ENCODE measurements around the gene HRCT1. TPM values are rescaled to one million over a fixed set of nuclear protein-coding genes. Genes with fewer than 3 reads are reported as not detected.

Gene HRCT1
- total RNA-seq, 1 experiment from 2014 or later = not detected

DNA sequence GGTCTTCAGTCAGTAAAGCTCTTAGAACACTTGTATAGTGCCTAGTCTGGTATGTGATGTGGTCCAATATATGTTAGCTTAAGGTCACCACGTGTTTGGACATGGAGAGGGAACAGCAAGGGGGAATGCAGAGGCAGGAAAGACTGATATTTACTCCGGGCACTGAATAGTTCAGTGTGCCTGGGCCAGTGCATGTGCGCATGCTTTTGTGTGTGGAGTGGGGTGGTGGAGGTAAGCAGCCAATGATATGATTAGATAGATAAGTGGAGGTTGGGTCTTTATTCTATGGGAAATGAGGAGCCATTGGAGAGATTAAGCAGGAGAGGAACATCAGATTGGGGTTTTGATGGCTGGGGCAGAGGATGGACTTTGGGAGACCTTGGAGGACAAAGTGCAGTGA is 49.8 kb upstream of the HRCT1 start:
- no peak overlapping the region for H2AK5ac ChIP-seq (ENCODE audit: insufficient read length, low read length)
- H3K36me3 Mint-ChIP-seq (ENCODE audit: insufficient read depth in 1 of 3, low read depth in 3 of 3) = no peaks in the 10 kb centered on the region
- no peak overlapping the region for H2BK15ac ChIP-seq (ENCODE audit: low read depth, low read length)
- H3K9me3 ChIP-seq (ENCODE audit: control insufficient read depth, low read depth, low read length) = no peaks in the 10 kb centered on the region
- H4K20me1 ChIP-seq (ENCODE audit: control insufficient read depth, insufficient read depth, insufficient read length) = no peaks in the 10 kb centered on the region
- no peak overlapping the region for H4K8ac ChIP-seq (replicated peaks; ENCODE audit: insufficient read length, low read depth, low read length)
- no peaks in the 10 kb centered on the region for H3K27me3 ChIP-seq (ENCODE audit: insufficient read depth, low read length)
- no peaks in the 10 kb centered on the region for H3K79me2 ChIP-seq (ENCODE audit: insufficient read depth, low read length)
- H3K23ac ChIP-seq (ENCODE audit: insufficient read length, low read depth, low read length) = no peak overlapping the region
- no peaks in the 10 kb centered on the region for H3K23me2 ChIP-seq (ENCODE audit: insufficient read length, low read depth, low read length, poor library complexity, severe bottlenecking)
- DNase-seq = no peak
- H3K4ac ChIP-seq (ENCODE audit: low read depth, low read length) = no peak overlapping the region
- H2BK20ac ChIP-seq (ENCODE audit: low read depth, low read length, poor library complexity, severe bottlenecking) = no peak overlapping the region
- no peak overlapping the region for H4K5ac ChIP-seq (ENCODE audit: insufficient read length, low read depth, low read length)
- H3K9ac ChIP-seq (ENCODE audit: extremely low read depth, insufficient read length, low read length) = no peak overlapping the region
- peaks cover 28% of the 10 kb centered on the region for H3K27me3 Mint-ChIP-seq (ENCODE audit: low read depth)
- H3K9me3 Mint-ChIP-seq = no peaks in the 10 kb centered on the region
- H3K79me1 ChIP-seq (ENCODE audit: insufficient read depth, low read depth, low read length, poor library complexity, severe bottlenecking) = no peaks in the 10 kb centered on the region
- TF ChIP-seq, protein P1, sequence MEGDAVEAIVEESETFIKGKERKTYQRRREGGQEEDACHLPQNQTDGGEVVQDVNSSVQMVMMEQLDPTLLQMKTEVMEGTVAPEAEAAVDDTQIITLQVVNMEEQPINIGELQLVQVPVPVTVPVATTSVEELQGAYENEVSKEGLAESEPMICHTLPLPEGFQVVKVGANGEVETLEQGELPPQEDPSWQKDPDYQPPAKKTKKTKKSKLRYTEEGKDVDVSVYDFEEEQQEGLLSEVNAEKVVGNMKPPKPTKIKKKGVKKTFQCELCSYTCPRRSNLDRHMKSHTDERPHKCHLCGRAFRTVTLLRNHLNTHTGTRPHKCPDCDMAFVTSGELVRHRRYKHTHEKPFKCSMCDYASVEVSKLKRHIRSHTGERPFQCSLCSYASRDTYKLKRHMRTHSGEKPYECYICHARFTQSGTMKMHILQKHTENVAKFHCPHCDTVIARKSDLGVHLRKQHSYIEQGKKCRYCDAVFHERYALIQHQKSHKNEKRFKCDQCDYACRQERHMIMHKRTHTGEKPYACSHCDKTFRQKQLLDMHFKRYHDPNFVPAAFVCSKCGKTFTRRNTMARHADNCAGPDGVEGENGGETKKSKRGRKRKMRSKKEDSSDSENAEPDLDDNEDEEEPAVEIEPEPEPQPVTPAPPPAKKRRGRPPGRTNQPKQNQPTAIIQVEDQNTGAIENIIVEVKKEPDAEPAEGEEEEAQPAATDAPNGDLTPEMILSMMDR (conservative IDR thresholded peaks at IDR 0.05) = no peak
- peaks cover 3 to 4% of the 10 kb centered on the region in 2 experiments for H3K4me1 Mint-ChIP-seq
- H3K27ac ChIP-seq (ENCODE audit: insufficient read length, low read depth, low read length) = no peak overlapping the region
- no CpG with 5 or more reads among the region's 3 CpGs for WGBS (ENCODE audit: extremely low coverage, insufficient read length, low lambda C conversion rate)
- H3K18ac ChIP-seq (ENCODE audit: insufficient read length, low read depth, low read length) = no peak overlapping the region
- no peak overlapping the region for H3K4me3 Mint-ChIP-seq
- H2BK12ac ChIP-seq (ENCODE audit: insufficient read length, low read depth, low read length) = no peak overlapping the region
- no peak overlapping the region for H3K56ac ChIP-seq (ENCODE audit: insufficient read length, low read depth, low read length)
- H3K27ac Mint-ChIP-seq = no peak overlapping the region
- H4K91ac ChIP-seq (ENCODE audit: insufficient read length, low read depth, low read length) = no peak overlapping the region
- H3K4me1 ChIP-seq (ENCODE audit: insufficient read depth, low read length) = no peaks in the 10 kb centered on the region
- no peak overlapping the region for H2AFZ ChIP-seq (ENCODE audit: low read length)
- no peak overlapping the region for H2BK120ac ChIP-seq (ENCODE audit: low read depth, low read length, poor library complexity, severe bottlenecking)
- H3K14ac ChIP-seq (ENCODE audit: insufficient read depth, low read length) = no peak overlapping the region
- H3T11ph ChIP-seq (ENCODE audit: low read length) = no peak overlapping the region
- H2BK5ac ChIP-seq (ENCODE audit: insufficient read length, low read length) = no peak overlapping the region
- H3K4me2 ChIP-seq (ENCODE audit: insufficient read depth, insufficient read length, low read length) = no peak overlapping the region

Measured in H9 (cell line).